ENCODE results near the gene GUCY2C. TPM values are rescaled to one million over a fixed set of nuclear protein-coding genes. Genes with fewer than 3 reads are reported as not detected.
"Not testable (repeated sequence)": the region's sequence is repeated elsewhere in the genome, so short reads cannot be mapped to it uniquely, and the experiment has no call there.

GUCY2C gene
- total and polyA plus RNA-seq, 9 donors = 0.36 TPM; not detected in 8

DNA sequence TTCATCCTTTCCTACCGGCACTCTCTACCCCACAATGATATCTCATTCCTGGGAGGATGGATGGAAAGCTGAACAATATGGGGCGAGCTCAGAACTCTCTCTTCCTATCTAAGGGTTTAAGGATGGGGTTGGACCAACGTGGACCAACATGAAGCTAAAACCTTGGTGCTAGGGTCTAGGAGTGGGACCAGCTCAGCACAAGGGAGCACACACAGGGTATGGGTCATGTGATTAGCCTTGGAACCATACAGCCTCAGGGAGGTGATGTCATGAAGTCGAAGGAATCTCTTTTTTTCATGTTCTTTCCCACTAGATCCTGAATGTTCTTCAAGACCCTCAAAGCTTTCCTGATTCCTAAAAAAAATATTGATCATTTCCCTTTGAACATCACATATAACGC, 3.3 kb downstream of the GUCY2C start:
- no peaks in the 10 kb centered on the region for H3K27me3 ChIP-seq
- no peaks in the 10 kb centered on the region for H3K4me1 ChIP-seq (ENCODE audit: insufficient read depth)
- intact Hi-C loops (cut with DNase I) = no loop called here
- TF ChIP-seq, protein P1, sequence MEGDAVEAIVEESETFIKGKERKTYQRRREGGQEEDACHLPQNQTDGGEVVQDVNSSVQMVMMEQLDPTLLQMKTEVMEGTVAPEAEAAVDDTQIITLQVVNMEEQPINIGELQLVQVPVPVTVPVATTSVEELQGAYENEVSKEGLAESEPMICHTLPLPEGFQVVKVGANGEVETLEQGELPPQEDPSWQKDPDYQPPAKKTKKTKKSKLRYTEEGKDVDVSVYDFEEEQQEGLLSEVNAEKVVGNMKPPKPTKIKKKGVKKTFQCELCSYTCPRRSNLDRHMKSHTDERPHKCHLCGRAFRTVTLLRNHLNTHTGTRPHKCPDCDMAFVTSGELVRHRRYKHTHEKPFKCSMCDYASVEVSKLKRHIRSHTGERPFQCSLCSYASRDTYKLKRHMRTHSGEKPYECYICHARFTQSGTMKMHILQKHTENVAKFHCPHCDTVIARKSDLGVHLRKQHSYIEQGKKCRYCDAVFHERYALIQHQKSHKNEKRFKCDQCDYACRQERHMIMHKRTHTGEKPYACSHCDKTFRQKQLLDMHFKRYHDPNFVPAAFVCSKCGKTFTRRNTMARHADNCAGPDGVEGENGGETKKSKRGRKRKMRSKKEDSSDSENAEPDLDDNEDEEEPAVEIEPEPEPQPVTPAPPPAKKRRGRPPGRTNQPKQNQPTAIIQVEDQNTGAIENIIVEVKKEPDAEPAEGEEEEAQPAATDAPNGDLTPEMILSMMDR (IDR thresholded peaks at IDR 0.05) = no peak
- TF ChIP-seq EP300 (IDR thresholded peaks at IDR 0.05) (no peak), POLR2A (IDR thresholded peaks at IDR 0.05) (no peak)
- H3K9me3 ChIP-seq = no peaks in the 10 kb centered on the region
- no peaks in the 10 kb centered on the region for H3K36me3 ChIP-seq
- no peak overlapping the region for H3K27ac ChIP-seq
- no peak for DNase-seq
- H3K4me3 ChIP-seq = no peak overlapping the region
- 82 to 87% (median 83%) methylated on average over 5 of the region's 5 CpGs for whole genome bisulfite sequencing, 3 donors

DNA sequence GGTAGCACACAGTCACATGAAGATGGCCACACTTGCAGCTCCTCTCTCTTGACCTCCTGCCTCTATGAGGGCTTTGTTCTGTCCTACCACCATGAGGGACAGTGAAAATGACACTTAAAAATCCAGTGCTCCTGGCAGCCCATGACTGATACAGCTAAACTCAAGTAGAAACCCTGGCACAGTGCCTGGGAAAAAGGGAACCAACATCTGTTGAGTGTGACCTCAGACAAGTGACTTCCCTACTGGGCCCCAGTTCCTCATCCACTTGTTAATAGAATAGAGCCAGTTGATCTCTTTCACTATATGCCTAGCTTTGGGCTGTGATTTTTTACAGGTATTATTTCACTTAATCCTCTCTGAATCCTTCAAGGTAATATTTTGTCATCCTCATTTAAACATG, 4.8 kb downstream of the GUCY2C start:
- Histone ChIP-seq H3K4me1 (ENCODE audit: insufficient read depth) (no peaks in the 10 kb centered on the region), H3K4me3 (no peak overlapping the region), H3K27ac (no peak overlapping the region), H3K27me3 (no peaks in the 10 kb centered on the region), H3K9me3 (no peaks in the 10 kb centered on the region), H3K36me3 (no peaks in the 10 kb centered on the region)
- TF ChIP-seq, protein P1 (IDR thresholded peaks at IDR 0.05) = no peak
- TF ChIP-seq POLR2A (IDR thresholded peaks at IDR 0.05) (no peak), EP300 (IDR thresholded peaks at IDR 0.05) (no peak)
- DNase-seq = peak in 1 of 5 donors; percentile 19
- intact Hi-C loops (cut with DNase I) = no loop called here

DNA sequence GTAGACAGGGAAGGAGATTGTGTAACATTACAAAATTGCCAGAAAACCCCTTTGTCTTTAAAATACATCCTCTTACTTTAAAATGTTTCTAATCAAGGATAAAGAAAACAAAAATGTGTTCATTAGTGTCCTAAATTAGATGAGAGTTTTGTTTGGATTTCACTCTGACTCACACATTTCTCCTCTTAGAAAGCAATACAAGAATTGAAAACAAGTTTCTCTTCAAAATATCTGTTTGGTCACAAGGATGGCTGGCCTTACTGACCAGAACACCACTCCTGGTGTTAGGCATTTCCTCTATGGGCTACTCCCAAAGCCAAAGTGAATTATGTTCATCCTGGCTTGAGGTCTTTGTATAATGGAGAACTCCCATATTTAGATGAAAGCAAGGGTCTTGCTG, 6.4 kb downstream of the GUCY2C start:
- Histone ChIP-seq H3K9me3 (no peaks in the 10 kb centered on the region), H3K36me3 (no peaks in the 10 kb centered on the region), H3K27me3 (no peaks in the 10 kb centered on the region), H3K4me3 (no peak overlapping the region), H3K4me1 (ENCODE audit: insufficient read depth) (no peaks in the 10 kb centered on the region), H3K27ac (no peak overlapping the region)
- TF ChIP-seq, protein P1 (IDR thresholded peaks at IDR 0.05) = no peak
- TF ChIP-seq POLR2A (IDR thresholded peaks at IDR 0.05) (no peak), EP300 (IDR thresholded peaks at IDR 0.05) (no peak)
- no peak for DNase-seq
- intact Hi-C loops (cut with DNase I) = no loop called here

DNA sequence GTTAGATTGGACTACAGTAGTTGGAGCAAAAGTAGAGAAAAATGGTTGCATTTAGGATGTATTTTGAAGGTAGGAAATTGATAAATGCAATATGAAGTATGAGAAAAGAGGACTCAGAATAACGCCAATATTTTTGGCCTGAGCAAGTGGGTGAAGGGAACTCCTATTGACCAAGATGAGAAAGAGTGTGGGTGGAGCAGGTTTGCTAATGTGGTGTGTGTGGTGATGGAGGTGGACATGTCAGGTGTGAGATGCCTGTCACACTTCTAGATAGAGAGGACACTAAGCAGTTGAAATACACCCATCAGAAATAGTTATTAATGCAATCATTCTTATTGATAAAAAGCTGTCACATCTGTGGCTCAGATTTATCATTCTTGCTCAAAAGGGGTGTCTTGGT, 7.3 kb downstream of the GUCY2C start:
- Histone ChIP-seq H3K27ac (no peak overlapping the region), H3K36me3 (no peaks in the 10 kb centered on the region), H3K9me3 (no peaks in the 10 kb centered on the region), H3K4me1 (ENCODE audit: insufficient read depth) (no peaks in the 10 kb centered on the region), H3K27me3 (no peaks in the 10 kb centered on the region), H3K4me3 (no peak overlapping the region)
- TF ChIP-seq POLR2A (IDR thresholded peaks at IDR 0.05) (no peak), EP300 (IDR thresholded peaks at IDR 0.05) (no peak)
- TF ChIP-seq, protein P1 (IDR thresholded peaks at IDR 0.05) = no peak
- DNase-seq = no peak
- intact Hi-C loops (cut with DNase I) = no loop called here
- WGBS, 3 donors = 88 to 97% (median 96%) methylated on average over 1 of the region's 1 CpG

DNA sequence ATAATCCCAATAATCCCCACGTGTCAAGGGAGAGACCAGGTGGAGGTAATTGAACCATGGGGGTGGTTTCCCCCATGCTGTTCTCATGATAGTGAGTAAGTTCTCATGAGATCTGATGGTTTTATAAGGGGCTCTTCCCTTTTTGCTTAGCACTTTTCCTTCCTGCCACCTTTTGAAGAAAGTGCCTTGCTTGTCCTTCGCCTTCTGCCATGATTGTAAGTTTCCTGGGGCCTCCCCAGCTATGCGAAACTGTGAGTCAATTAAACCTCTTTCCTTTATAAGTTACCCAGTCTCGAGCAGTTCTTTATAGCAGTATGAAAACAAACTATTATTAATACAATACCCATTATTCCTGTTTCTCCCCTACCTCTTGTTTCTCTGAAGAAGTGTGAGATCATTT, 14.2 kb downstream of the GUCY2C start:
- H3K27me3 ChIP-seq; H3K4me3 ChIP-seq; H3K36me3 ChIP-seq; H3K9me3 ChIP-seq; H3K27ac ChIP-seq; H3K4me1 ChIP-seq (ENCODE audit: insufficient read depth); intact Hi-C loops (cut with DNase I); DNase-seq: not testable (repeated sequence)
- 75 to 79% (median 78%) methylated on average over 4 of the region's 4 CpGs for WGBS, 3 donors

Measured in ovary (tissue), 9 donors.